OCI-LY7 (cell line): ENCODE results near the gene SH3RF3.

Source experiments
- EZH2phosphoT487 ChIP-seq: fragments of 200-600 bp; sonication (generic); IDR thresholded peaks from 2 replicates; pipeline ENCODE4 v1.6.1; 2018; ENCODE audit warnings: low read depth, borderline replicate concordance, mild to moderate bottlenecking, mixed run types, antibody characterized with exemption, low read length, moderate library complexity, mixed read lengths
- TF ChIP-seq, protein P1 (sequence below): fragments of 200-600 bp; sonication (generic); conservative IDR thresholded peaks from 2 replicates; pipeline ENCODE4 v1.5.1; 2014; ENCODE audit warnings: mild to moderate bottlenecking, antibody characterized with exemption, low read length, moderate library complexity, mixed read lengths

DNA sequence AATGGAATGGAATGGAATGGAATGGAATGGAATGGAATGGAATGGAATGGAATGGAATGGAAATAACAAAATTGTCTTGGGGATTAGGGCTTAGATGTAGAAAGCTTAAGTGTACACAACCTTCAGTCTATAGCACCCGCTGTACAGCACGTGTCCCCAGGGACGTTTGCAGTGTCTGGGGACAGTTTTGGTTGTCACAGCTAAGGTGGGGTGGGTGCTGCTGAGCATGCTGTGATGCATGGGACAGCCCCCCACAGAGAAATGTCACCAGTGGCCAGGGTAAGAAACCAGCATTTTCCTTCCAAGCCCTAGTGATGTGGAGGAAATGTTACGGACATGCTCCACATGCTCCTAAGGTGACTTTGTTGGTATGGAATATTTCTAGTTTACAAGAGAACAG, 70.8 kb downstream of the SH3RF3 start:
- TF ChIP-seq, protein P1, sequence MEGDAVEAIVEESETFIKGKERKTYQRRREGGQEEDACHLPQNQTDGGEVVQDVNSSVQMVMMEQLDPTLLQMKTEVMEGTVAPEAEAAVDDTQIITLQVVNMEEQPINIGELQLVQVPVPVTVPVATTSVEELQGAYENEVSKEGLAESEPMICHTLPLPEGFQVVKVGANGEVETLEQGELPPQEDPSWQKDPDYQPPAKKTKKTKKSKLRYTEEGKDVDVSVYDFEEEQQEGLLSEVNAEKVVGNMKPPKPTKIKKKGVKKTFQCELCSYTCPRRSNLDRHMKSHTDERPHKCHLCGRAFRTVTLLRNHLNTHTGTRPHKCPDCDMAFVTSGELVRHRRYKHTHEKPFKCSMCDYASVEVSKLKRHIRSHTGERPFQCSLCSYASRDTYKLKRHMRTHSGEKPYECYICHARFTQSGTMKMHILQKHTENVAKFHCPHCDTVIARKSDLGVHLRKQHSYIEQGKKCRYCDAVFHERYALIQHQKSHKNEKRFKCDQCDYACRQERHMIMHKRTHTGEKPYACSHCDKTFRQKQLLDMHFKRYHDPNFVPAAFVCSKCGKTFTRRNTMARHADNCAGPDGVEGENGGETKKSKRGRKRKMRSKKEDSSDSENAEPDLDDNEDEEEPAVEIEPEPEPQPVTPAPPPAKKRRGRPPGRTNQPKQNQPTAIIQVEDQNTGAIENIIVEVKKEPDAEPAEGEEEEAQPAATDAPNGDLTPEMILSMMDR = no peak
- TF ChIP-seq EZH2phosphoT487 = no peak
